ENCODE data around the gene LELP1.
"Not testable (repeated sequence)": the region's sequence is repeated elsewhere in the genome, so short reads cannot be mapped to it uniquely, and the experiment has no call there.

Gene LELP1

DNA sequence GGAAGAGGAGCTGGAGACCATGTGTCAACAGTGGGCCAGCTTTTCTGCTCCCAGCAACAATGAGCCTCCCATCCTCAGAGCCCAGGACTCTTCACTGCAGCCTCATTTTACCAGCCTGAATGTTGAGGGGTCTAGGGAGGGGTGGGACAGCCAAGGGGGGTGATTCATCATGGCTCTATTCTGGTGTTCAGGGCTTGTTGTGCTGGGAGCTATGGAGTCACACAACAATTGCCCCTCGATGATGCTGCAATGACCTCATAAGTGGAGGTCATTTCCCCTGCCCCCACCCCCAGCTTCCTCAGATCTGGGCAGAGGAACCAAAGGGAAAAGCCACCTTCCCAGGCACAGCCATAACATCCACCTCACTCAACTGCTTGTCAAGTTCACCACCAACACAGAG lies at the start of gene LELP1:
TSS of gene LELP1 (plus strand) at position 301 of the 400 bp plus-strand sequence. CDS start 1,278 bp downstream, outside the sequence.
- no peak for DNase-seq

DNA sequence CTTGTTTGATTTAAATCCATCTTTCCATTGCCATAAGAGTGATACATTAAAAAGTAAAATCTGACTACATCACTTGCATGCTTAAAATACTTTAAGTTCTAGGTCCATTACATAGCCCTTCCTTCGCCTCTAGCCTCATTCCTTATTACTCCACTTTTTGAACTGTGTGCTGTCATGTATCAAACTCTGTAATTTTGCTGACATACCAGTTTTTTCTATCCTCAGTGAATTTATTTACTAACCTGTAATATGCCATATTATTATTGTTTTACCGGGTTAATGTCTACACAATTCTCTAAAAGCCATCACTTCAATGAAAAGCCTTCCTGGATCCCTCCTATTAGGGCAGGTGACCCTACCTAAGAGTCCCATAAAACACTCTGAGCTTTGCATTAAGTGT lies 47.7 kb upstream of the LELP1 start:
- no peak for DNase-seq

DNA sequence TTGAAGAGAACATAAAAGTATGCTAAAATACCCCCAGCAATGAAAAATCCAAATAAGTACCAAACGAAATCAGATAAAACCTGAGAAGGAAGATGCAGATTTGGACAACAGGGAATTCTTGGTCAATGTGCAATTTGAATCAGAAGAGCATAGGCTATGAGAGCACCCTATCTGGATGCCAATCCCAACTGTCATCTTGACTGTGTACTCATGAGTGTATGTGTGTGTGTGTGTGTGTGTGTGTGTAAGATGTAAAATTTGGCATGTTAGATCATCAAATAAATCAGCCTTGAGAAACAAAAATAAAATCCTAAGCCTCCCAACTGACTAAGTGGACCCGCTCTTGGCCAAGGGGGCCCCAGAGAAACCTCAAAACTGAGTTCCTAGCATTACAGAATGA lies 34.5 kb upstream of the LELP1 start:
- no peak for DNase-seq

DNA sequence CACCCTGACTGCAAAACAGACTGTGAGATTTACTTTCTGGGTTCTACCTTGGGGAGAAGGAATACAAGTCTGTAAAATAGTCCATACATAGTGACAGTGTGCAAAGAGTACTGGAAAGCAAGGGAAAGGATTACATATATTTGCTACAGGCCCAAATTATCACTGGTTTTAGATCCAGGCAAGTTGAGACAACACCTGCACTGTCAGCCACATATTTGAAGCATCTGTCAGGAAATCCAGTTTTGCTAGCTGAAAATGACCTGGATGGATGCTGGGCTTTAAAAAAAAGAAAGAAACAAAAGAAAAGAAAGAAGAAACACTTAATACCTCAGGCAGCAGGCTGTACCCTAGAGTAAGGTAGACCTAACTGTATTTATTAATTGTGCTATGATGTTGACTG lies 28.6 kb upstream of the LELP1 start:
- no peak for DNase-seq

DNA sequence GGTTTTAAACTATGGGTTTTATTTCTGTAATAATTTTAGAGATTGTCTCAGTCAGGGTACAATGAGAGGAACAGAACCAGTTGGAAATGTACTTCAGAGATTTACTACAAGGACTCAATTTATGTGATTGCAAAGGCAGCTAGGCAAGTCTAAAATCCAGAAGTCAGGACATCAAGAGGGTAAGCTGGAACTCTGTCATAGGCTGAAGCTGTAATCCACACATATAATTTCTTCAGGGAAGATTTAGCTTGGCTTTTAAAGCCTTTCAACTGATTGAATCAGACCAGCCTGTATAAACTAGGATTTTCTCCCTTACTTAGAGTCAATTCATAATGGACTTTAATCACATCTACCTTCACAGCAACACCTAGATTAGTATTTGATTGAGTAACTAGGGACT lies 24.3 kb upstream of the LELP1 start:
- DNase-seq = no peak

DNA sequence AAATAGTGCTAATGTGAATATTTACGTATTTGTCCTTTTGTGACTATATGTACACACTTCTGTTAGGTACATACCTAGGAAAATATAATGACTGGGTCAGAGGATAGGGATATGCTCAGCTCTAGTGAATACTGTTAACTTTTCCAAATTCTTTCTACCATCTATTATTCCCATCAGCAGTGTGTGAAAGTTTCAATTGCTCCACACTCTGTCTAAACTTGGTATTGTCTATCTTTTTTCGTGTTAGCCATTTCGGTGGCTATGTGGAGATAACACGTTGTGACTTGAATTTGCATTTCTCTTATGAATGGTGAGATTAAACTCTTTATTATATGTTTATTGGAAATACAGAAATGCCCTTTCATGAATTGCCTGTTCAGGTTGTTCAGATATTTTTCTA lies 22.7 kb upstream of the LELP1 start:
- DNase-seq = no peak

DNA sequence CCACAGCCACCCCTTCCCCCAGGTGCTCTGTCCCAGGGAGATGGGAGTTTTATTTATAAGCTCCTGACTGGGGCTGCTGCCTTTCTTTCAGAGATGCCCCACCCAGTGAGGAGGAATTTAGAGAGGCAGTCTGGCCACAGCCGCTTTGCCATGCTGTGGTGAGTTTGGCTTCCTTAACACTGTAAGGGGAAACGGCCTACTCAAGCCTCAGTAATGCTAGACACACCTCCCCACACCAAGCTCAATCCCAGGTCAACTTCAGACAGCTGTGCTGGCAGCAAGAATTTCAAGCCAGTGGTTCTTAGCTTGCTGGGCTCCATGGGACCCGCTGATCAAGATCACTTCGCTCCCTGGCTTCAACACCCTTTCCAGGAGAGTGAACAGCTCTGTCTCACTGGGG lies 14.9 kb upstream of the LELP1 start:
- not testable (repeated sequence) for DNase-seq

DNA sequence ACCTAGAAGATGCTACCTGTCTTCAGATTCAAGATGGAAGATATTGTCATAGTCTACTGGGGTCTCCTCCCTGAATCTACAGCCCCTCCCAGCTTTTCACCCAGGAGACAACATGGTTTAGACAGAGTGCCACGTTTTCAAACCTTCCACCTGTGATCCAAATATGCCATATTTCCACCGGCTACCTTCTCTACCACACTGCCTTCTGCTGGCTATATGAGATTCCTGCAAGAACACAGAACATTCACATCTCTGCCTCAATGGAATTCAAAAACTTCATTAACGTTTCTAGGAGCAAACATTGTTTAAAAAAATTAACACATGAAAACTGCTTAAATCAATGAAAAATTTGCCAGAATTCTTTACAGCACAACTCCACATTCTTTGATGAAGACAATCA lies 12.9 kb upstream of the LELP1 start:
- no peak for DNase-seq

DNA sequence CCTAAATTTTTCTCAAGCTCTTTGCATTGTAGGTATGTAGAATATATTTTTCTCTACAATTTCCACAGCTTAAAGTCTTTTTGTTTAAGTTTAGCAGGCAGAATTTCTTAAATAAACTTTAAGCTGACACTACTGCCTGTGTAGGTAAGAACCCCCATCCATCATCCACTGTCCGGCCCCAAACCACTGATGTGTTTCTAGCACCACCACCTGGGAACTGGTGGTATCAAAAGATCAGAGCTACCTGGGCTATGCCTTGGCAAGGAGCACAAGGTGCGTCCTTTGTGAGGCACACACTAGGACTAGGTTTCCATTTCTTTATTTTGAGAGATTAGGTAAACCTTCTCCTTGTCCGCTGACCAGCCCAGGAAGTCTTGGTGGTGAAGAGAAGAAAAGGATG lies 10.5 kb upstream of the LELP1 start:
- DNase-seq = no peak

DNA sequence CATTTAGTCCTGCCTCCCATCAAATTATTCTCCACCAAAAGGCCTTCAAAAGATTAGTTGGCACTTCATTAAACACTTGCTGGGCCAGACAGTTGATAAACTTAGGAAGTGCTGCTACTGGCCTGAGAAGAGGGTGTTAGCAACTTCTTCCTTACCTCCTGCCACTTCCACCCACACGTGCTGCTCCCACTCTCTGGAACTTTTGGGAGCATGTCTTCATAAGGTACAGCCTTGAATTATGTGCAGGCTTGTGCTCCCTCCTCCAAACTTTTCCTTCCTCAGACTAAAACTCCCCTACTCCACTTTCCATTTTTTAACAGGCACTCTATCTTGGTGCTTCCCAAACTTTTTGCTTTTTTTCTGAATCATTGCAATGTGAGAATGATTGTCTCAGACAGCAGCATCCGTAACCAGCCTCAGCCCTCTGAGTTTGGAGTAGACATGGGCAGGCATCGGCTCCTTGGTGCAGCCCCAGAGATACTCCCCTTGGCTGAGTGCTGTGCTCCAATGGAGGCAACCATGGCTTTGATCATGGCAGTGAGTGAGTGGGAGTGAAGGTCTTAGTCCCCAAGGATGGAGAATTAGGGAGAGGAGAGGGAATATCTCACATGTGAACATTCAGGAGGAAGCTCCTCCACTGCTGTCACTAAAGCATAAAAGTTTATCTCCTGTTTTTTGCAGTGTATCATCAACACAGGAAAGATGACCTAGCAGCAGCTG lies 8.7 kb upstream of the LELP1 start:
- no peak for DNase-seq

DNA sequence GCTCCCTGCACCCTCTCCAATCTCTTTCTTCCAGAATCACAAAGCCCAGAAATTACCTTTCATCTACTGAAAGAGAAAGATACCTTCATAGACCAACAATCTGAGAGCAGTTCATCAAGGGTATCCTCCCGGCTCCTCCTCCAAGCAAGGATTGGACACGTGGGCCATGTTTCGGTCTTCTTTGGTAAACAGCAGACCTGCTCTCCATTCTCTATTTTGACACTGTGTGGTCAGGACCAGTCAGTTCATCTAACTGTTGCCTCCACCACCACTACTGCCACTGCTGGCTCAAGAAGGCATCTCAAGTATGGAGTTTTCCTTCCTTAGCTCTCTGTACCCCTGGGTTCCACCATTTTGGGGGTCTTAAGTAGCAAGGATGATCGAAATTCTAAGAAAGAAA lies 8.0 kb upstream of the LELP1 start:
- no peak for DNase-seq

DNA sequence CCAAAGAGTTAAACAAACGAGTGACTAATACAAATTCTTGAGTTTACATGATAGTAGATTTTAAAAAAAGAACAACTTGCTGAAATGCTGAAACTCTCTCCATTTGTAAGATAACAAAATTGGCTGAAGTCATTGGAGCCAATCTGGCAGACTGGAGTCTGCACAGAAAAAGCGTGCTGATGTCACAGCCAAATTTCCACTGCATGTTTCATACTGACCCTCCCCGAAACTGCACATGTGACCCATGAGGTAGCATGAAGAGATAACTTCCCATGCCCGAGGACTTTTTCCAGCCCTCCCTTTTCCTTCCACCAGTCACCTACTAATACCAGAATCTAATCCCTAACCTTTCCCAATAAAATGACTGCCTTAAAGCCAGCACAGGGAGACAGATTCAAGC lies 1.2 kb upstream of the LELP1 start:
- no peak for DNase-seq

DNA sequence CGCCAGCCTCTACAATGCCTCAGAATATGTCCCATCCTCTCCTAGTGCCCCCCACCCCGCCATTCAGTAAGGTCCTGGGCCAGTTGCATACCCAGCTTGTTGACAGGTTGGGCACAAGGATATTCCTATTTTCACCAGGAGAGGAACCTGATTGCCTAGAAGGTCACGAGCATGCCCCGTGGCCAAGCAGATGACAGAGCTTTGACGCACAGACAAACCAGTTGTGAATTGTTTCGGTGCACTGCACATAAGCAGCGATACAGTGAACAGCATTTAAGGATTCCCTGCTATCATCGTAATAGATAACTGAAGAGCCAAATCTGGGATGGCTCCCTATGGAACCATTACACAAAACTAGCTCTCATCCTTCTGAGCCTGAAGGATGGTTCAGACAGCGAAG lies 3.4 kb downstream of the LELP1 start:
- no peak for DNase-seq

DNA sequence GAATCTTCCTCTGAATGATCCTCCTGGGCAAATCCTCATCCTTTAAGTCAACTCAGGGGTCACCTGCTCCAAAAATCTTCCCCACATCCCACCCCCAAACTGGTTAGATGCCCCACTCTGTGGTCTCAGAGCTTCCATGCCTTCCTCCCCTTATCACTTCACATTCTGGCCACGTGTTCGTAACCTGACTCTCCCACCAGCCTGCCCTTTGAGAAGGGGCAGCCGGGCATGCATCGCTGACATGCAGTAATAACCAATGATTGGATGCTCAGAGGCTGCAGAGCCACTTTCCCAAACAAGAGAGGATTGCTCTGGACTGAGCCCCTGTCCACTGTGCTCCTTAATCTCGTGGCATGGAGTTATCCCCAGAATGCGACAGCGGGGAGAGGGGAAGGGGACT lies 7.0 kb downstream of the LELP1 start:
- no peak for DNase-seq

DNA sequence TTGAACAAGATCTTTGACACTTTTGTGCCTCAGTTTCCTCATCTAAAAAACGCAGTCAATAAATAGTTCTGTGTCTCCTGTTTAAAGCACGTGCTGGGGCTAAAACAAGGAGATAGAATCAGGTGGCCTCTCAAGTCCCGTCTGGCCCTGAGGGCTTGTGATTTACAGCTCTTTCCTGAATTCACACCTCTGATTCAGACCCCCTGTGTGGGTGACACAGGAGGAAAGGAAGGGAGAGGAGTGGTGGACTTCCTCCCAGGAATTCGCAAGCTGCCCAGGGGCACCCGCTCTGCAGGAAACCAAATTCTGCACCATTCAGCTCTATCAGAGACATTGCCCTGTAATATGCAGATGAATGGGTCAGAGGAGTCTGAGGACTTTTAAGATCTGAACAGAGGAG lies 9.0 kb downstream of the LELP1 start:
- DNase-seq = no peak

DNA sequence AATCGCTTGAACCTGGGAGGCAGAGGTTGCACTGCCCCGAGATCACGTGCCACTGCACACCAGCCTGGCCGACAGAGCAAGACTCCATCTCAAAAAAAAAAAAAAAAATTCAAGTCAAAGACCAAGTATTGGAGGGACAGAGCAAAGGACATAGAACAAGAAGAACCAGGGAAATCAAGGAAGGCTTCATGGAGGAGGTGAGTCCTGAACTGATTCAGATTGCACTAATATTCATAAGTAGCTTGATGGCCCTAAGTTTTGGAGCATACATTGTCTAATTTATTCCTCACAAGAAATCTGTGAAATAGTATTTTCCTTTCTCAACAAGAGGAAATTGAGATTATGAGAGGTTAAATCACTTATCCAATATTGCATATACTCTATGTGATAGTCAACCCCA lies 10.3 kb downstream of the LELP1 start:
- no peak for DNase-seq

DNA sequence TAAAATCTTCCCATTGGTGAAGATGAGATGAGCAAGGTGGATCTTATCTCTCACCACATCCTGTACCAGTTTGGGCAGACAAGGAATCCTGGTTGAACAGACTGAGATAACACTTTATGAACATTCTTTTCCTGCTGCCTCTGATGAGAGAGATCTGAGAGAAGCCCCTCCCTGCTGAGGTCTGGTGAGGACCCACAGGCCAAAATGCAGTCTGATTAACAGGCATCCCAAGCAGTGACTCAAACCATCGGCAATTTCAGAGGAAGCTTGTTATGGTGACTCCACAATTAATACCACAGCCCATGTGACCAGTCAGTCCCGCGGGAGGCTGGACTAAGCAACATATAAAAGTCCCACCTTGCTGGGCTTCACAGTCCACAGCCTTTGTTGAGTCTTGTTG lies 14.0 kb downstream of the LELP1 start, which contains the start of gene PRR9:
TSS of gene PRR9 (plus strand) at position 373 of the 400 bp plus-strand sequence. CDS start 561 bp downstream, outside the sequence.
- no peak for DNase-seq

DNA sequence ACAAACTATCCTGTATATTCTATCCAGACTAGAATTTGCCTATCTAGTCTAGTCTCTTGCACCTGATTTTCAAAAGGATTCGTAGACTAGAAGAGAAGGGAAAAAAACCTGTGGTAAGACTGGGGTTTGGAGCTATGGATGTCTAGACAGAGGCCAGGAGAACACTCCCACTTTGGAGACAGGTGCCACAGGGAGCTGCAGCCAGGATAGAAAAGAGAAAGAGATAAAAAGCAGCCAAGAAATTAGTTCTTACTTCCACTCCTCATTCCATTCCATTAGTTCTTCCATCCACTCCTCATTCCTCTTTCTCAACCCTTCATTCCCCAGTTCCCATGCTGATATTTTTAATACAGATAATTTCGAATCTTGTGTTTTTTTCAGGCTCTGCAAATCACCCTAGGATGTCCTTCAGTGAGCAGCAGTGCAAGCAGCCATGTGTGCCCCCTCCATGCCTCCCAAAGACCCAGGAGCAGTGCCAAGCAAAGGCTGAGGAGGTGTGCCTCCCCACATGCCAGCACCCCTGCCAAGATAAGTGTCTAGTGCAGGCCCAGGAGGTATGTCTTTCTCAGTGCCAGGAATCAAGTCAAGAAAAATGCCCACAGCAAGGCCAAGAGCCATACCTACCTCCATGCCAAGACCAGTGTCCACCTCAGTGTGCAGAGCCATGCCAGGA lies 14.7 kb downstream of the LELP1 start:
- no peak for DNase-seq

DNA sequence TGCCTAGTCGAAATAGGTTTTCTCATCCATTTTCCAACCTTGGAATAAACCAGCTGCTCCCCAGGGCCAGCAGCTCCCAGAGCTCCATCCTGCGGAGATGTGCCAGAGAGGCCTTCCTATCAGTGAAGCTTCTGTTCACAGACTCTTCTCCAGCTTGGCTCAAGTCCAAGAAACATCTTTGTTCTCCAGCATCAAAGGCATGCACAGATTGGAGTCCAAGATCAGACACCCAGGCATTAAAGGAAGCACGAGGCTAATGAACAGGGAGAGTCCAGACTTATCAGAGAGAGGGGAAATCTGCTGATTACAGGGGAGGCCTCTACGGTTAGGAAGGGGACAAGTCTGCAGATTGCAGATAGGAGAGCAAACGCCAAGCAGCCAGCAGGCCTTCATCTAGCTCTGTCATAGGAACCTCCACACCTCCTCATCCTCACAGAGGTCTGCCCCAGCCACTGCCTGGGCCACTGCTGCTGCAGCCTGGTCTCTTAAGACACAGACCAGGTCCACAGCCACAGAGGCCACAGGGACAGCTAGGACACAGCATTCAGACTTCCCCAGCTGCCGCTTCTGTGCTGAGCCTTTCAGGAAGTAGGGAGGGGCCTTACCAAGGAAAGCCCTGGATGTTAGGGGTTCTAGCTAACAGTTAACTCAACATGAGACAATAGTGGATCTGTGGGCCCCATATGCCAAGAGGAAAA lies 17.5 kb downstream of the LELP1 start:
- DNase-seq = no peak

DNA sequence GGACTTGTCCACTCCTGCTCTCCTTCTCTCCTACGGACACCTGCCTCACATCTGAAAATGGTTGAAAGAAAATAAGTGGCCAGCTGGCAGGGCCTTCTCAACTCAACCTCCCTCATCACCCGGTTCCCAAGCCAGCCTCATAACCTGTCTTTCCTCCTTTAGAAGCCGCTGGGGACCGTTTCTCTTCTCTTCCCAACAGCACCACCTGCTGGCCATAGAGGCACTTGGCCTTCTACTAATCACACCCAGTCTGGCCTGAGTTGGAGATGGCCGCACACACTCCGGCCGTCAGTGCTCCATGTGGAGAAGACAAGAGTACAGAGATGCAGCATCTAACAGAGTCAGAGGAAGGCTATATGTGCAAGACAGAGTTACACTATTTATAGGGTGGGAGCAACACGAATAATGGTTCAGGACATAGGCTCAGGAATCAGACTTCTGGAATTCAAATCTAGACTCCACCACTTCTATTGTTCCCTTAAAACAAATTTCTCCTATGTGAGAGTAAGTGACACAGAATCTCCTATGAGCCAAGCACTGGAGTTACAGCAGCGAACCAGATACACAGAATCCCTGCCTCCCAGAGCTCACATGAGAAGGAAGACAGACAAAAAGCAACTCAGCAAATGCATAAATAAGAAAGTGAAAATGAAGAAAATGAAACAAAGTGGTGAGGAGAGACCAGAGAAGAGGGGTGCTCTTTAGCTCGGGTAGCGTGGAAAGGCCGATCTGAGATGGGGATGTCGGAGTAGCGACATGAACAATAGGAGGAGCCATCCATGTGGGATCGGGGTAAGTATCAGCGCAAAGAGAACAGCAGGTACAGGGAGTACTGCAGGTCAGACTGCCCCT lies 20.0 kb downstream of the LELP1 start:
- DNase-seq = peak; percentile 81

DNA sequence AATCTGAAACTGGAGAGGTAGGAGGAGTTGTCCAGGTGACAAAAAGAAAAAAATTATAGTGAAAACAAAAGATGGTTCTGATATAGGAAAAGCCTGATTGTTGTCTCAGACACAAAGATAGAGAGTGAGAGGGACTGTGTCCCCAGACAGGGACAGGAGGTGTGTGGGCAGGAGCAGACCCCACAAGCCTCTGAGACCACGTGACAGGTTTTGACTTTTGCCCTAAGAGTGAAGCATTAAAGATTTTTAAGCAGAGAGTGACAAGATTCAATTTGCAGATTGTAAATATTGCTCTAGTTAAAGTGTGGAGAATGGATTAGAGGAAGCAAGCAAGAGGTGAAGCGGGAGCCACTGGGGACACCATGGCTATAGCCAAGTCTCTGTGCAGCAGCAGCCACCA lies 24.6 kb downstream of the LELP1 start:
- no peak for DNase-seq

DNA sequence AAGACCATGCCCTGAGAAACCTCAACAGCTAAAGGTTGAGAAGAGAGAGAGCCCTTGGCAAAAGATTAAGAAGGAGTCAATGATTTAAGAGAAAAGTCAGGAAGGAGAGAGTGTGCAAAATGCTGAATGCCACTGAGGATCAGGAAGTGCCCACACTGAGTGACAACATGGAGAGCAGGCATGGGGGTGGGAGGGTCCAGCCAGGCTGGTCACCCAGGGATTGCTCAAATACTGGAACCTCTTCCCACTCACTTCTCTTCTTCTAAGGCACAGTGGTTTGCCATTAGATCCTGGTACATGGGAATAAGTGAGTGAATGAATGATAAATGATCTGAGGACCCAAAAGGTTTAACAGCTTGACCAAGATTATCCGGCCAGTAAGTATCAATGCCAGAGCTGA lies 25.3 kb downstream of the LELP1 start:
- no peak for DNase-seq
